Transverse colon (tissue), 4 donors: ENCODE results near the gene CBX5.

Source experiments
- EP300 ChIP-seq: sonication (generic); formaldehyde crosslinking; IDR thresholded peaks from one replicate; pipeline ENCODE4 v1.6.1; 2017; ENCODE audit warnings: antibody characterized with exemption, low read depth
- POLR2A ChIP-seq: fragments of 450-650 bp; IDR thresholded peaks from one replicate; pipeline ENCODE4 v1.6.1; 2016; ENCODE audit warnings: antibody characterized with exemption, mild to moderate bottlenecking, moderate library complexity
- POLR2AphosphoS5 ChIP-seq, 3 donors: sonication (generic); formaldehyde crosslinking; IDR thresholded peaks; one replicate each; pipeline ENCODE4 v1.6.1; 2016; ENCODE audit warnings: antibody characterized with exemption in 3 of 3
- TF ChIP-seq, protein P1 (sequence below), 5 experiments: fragments of 200-600 bp in 3 of 5; fragments of 450-650 bp in 2 of 5; sonication (generic) in 3 of 5; IDR thresholded peaks; 1 replicate in 2 of 5; 2 replicates in 3 of 5; pipeline ENCODE4 v1.5.1; 2016 to 2017; ENCODE audit warnings: antibody characterized with exemption in 5 of 5, inconsistent platforms in 3 of 5, mild to moderate bottlenecking in 2 of 5, moderate library complexity in 1 of 5

DNA sequence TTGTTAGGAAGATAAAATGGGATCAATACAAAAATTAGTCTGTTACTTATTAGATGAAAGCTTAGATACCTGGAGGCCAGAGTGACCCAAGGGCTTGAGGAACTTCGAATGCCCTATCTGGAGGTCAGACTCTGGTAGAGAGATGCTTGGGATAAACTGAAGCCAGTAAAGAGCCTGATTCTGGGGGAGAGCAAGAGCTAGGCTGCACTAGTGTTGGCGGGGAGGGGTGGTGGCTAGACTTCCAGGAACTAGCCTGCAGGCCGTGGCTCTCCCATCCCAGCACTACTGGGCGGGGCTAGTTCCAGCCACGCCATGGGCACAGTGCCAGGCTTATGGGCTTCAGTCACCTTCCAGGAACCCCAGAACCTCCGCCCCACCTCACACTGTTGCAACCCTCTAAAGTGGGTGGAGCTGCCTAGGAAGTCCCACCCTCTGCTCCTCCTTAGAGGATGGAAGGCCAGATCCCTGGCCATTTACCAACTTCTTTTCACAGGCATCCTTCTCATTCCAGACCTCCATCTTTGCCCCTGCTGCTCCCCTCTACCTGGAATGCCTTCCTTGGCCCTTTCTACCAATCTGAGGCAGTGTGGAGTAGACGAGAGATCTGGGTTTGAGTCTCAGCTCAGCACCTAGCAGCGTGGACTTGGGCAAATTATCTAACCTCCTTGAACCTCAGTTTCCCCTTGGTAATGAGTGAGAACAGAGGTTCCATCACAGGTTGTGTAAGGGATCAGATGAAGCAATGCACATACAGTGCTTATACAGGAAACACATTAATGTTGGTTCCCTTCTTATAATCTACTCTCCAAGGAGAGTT, 27.2 kb upstream of the CBX5 start:
- TF ChIP-seq, protein P1, sequence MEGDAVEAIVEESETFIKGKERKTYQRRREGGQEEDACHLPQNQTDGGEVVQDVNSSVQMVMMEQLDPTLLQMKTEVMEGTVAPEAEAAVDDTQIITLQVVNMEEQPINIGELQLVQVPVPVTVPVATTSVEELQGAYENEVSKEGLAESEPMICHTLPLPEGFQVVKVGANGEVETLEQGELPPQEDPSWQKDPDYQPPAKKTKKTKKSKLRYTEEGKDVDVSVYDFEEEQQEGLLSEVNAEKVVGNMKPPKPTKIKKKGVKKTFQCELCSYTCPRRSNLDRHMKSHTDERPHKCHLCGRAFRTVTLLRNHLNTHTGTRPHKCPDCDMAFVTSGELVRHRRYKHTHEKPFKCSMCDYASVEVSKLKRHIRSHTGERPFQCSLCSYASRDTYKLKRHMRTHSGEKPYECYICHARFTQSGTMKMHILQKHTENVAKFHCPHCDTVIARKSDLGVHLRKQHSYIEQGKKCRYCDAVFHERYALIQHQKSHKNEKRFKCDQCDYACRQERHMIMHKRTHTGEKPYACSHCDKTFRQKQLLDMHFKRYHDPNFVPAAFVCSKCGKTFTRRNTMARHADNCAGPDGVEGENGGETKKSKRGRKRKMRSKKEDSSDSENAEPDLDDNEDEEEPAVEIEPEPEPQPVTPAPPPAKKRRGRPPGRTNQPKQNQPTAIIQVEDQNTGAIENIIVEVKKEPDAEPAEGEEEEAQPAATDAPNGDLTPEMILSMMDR (IDR thresholded peaks at IDR 0.05) = no peak
- TF ChIP-seq POLR2A (no peak), POLR2AphosphoS5 (IDR thresholded peaks at IDR 0.05) (peak in 1 of 3 donors; percentile 28), EP300 (no peak)
